ENCODE data around the gene STX8. TPM values are rescaled to one million over a fixed set of nuclear protein-coding genes. Genes with fewer than 3 reads are reported as not detected.

The STX8 gene
- total and polyA plus RNA-seq, 8 donors, result 51.9 to 63.4 (median 56.5) TPM

- peaks cover 3 to 52% of the 10 kb centered on the region in 2 donors for H3K27me3 ChIP-seq
- DNase-seq, result no peak
- intact Hi-C loops (cut with DNase I), result no loop called here
- TF ChIP-seq CTCF (IDR thresholded peaks at IDR 0.05), result no peak
- peaks cover 4 to 21% of the 10 kb centered on the region in 2 donors for H3K4me1 ChIP-seq
- no peak overlapping the region for H3K4me3 ChIP-seq
- H3K9me3 ChIP-seq, result no peaks in the 10 kb centered on the region
- H3K27ac ChIP-seq, result no peak overlapping the region
- H3K36me3 ChIP-seq, result no peaks in the 10 kb centered on the region
- ATAC-seq, result no peak
Measured at GRCh38 chr17:9237053-9237410, 338.6 kb downstream of the STX8 start.

GRCh38 chr17:9236286-9237052 lies 339.2 kb downstream of the STX8 start:
- TF ChIP-seq CTCF (IDR thresholded peaks at IDR 0.05), result no peak
- H3K27ac ChIP-seq, result no peak overlapping the region
- H3K27me3 ChIP-seq, result peaks cover 3 to 58% of the 10 kb centered on the region in 2 donors
- ATAC-seq (no peak), DNase-seq (no peak)
- no peaks in the 10 kb centered on the region for H3K36me3 ChIP-seq
- H3K4me1 ChIP-seq, result peaks cover 4 to 21% of the 10 kb centered on the region in 2 donors
- intact Hi-C loops (cut with DNase I), result no loop called here
- H3K9me3 ChIP-seq, result no peaks in the 10 kb centered on the region
- H3K4me3 ChIP-seq, result no peak overlapping the region

GRCh38 chr17:9235346-9235745 lies 340.3 kb downstream of the STX8 start:
- no peaks in the 10 kb centered on the region for H3K36me3 ChIP-seq
- intact Hi-C loops (cut with DNase I), result no loop called here
- ATAC-seq, result no peak
- no peak for DNase-seq
- no peak overlapping the region for H3K27ac ChIP-seq
- no peak for TF ChIP-seq CTCF (IDR thresholded peaks at IDR 0.05)
- peaks cover 3 to 62% of the 10 kb centered on the region in 2 donors for H3K27me3 ChIP-seq
- H3K9me3 ChIP-seq, result no peaks in the 10 kb centered on the region
- H3K4me3 ChIP-seq, result no peak overlapping the region
- H3K4me1 ChIP-seq, result peaks cover 4 to 12% of the 10 kb centered on the region in 2 donors

- no peak overlapping the region for H3K4me3 ChIP-seq
- peaks cover 2 to 6% of the 10 kb centered on the region in 2 donors for H3K4me1 ChIP-seq
- TF ChIP-seq CTCF (IDR thresholded peaks at IDR 0.05), result no peak
- H3K9me3 ChIP-seq, result no peaks in the 10 kb centered on the region
- H3K27ac ChIP-seq, result no peak overlapping the region
- ATAC-seq, result no peak
- peaks cover 3 to 57% of the 10 kb centered on the region in 2 donors for H3K27me3 ChIP-seq
- DNase-seq, result no peak
- intact Hi-C loops (cut with DNase I), result no loop called here
- no peaks in the 10 kb centered on the region for H3K36me3 ChIP-seq
Measured at GRCh38 chr17:9234389-9234945, 341.2 kb downstream of the STX8 start.

- H3K27ac ChIP-seq, result no peak overlapping the region
- ATAC-seq, result no peak
- H3K4me3 ChIP-seq, result no peak overlapping the region
- H3K36me3 ChIP-seq, result no peaks in the 10 kb centered on the region
- no peaks in the 10 kb centered on the region for H3K4me1 ChIP-seq
- H3K9me3 ChIP-seq, result no peaks in the 10 kb centered on the region
- peaks cover 3 to 53% of the 10 kb centered on the region in 2 donors for H3K27me3 ChIP-seq
- intact Hi-C loops (cut with DNase I), result no loop called here
- peak in 1 of 4 donors; percentile 63 for DNase-seq
- TF ChIP-seq CTCF (IDR thresholded peaks at IDR 0.05), result no peak
Measured at GRCh38 chr17:9233761-9234160, 341.9 kb downstream of the STX8 start.

Measured in left lung (tissue), 10 donors.